HEK293T (cell line): ENCODE measurements around the gene ABCA6.

ENCODE experiments used
- ARNT ChIP-seq: fragments of 450-650 bp; IDR thresholded peaks from 2 replicates; pipeline ENCODE4 v1.6.1; 2017; ENCODE audit warnings: mild to moderate bottlenecking
- BHLHE40 ChIP-seq: fragments of 450-650 bp; IDR thresholded peaks from 2 replicates; pipeline ENCODE4 v1.6.1; 2016; ENCODE audit warnings: mild to moderate bottlenecking, moderate library complexity, borderline replicate concordance
- CTBP1 ChIP-seq: fragments of 450-650 bp; IDR thresholded peaks from 2 replicates; pipeline ENCODE4 v1.6.1; 2016; ENCODE audit warnings: borderline replicate concordance
- ELF4 ChIP-seq: fragments of 450-650 bp; IDR thresholded peaks from 2 replicates; pipeline ENCODE4 v1.6.1; 2017; ENCODE audit warnings: antibody characterized with exemption
- FOXK2 ChIP-seq: fragments of 450-650 bp; IDR thresholded peaks from 2 replicates; pipeline ENCODE4 v1.6.1; 2016; ENCODE audit warnings: mild to moderate bottlenecking
- FOXM1 ChIP-seq: fragments of 450-650 bp; IDR thresholded peaks from 2 replicates; pipeline ENCODE4 v1.6.1; 2017; ENCODE audit warnings: mild to moderate bottlenecking, borderline replicate concordance
- ZNF384 ChIP-seq: fragments of 450-650 bp; IDR thresholded peaks from 2 replicates; pipeline ENCODE4 v1.6.1; 2016

- TF ChIP-seq FOXM1 = no peak
- TF ChIP-seq CTBP1 = no peak
- TF ChIP-seq ZNF384 = no peak
- no peak for TF ChIP-seq FOXK2
- no peak for TF ChIP-seq ELF4
- no peak for TF ChIP-seq ARNT
- TF ChIP-seq BHLHE40 = no peak
Measured at GRCh38 chr17:69064001-69064400, 77.7 kb downstream of the ABCA6 start.
